HG03280 (cell line): ENCODE data around the gene GDPD5.
A peak's percentile ranks its signal among the peaks of the same experiment; 100 is the strongest.

Source experiments
- ATAC-seq: cut with Tn5 transposase; IDR thresholded peaks from one replicate; pipeline ENCODE4 v1.9.1; 2021; ENCODE audit warnings: mild to moderate bottlenecking, moderate library complexity; ENCODE audit not compliant: unreplicated experiment

Gene GDPD5

GRCh38 chr11:75406338-75406777 is 119.4 kb downstream of the GDPD5 start:
- no peak for ATAC-seq

GRCh38 chr11:75403983-75404658 is 121.6 kb downstream of the GDPD5 start:
- ATAC-seq, result no peak

GRCh38 chr11:75403037-75403436 is 122.7 kb downstream of the GDPD5 start:
- ATAC-seq, result no peak

- ATAC-seq, result no peak
Observed at GRCh38 chr11:75402002-75402773, 123.6 kb downstream of the GDPD5 start.

- no peak for ATAC-seq
Observed at GRCh38 chr11:75400146-75400865, 125.4 kb downstream of the GDPD5 start.

GRCh38 chr11:75399344-75400145 is 126.2 kb downstream of the GDPD5 start, which contains the start of gene RPS3:
Gene RPS3 (plus strand): TSS chr11:75399518. CDS start chr11:75399548, 30 bp downstream.
- peak; percentile 91 for ATAC-seq

GRCh38 chr11:75398906-75399305 is 126.8 kb downstream of the GDPD5 start:
- no peak for ATAC-seq

GRCh38 chr11:75394085-75394840 is 131.5 kb downstream of the GDPD5 start:
- no peak for ATAC-seq

GRCh38 chr11:75389925-75390324 is 135.8 kb downstream of the GDPD5 start:
- ATAC-seq, result no peak

GRCh38 chr11:75389276-75389605 is 136.5 kb downstream of the GDPD5 start:
- no peak for ATAC-seq

GRCh38 chr11:75388386-75389275 is 137.1 kb downstream of the GDPD5 start:
- peak; percentile 54 for ATAC-seq

GRCh38 chr11:75387736-75388294 is 137.9 kb downstream of the GDPD5 start:
- no peak for ATAC-seq

- no peak for ATAC-seq
Observed at GRCh38 chr11:75386942-75387630, 138.7 kb downstream of the GDPD5 start.
